ENCODE measurements around the gene SMG6. TPM values are rescaled to one million over a fixed set of nuclear protein-coding genes. Genes with fewer than 3 reads are reported as not detected.
"Not testable (repeated sequence)": the region's sequence is repeated elsewhere in the genome, so short reads cannot be mapped to it uniquely, and the experiment has no call there.

SMG6 gene
- total RNA-seq, 1 donor = 49.3 TPM

DNA sequence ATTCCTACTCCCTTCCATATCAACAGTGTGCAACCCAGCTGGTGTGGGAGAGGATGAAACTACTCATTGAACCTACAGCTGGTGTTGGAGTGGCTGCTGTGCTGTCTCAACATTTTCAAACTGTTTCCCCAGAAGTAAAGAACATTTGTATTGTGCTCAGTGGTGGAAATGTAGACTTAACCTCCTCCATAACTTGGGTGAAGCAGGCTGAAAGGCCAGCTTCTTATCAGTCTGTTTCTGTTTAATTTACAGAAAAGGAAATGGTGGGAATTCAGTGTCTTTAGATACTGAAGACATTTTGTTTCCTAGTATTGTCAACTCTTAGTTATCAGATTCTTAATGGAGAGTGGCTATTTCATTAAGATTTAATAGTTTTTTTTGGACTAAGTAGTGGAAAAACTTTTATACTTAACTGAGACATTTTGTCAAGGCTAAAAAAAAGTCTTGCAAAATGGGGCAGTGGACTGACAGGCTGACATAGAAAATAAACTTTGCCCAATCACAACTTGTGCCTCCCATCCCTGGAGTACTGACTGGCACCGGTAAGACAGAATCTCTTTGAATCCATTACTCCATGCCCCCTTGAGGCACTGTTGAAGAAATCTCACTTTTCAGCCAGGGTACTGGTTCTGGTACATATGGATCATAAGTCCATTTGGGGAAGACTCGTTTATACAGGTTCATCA is 20.2 kb upstream of the SMG6 start:
- TF ChIP-seq, protein P1, sequence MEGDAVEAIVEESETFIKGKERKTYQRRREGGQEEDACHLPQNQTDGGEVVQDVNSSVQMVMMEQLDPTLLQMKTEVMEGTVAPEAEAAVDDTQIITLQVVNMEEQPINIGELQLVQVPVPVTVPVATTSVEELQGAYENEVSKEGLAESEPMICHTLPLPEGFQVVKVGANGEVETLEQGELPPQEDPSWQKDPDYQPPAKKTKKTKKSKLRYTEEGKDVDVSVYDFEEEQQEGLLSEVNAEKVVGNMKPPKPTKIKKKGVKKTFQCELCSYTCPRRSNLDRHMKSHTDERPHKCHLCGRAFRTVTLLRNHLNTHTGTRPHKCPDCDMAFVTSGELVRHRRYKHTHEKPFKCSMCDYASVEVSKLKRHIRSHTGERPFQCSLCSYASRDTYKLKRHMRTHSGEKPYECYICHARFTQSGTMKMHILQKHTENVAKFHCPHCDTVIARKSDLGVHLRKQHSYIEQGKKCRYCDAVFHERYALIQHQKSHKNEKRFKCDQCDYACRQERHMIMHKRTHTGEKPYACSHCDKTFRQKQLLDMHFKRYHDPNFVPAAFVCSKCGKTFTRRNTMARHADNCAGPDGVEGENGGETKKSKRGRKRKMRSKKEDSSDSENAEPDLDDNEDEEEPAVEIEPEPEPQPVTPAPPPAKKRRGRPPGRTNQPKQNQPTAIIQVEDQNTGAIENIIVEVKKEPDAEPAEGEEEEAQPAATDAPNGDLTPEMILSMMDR (IDR thresholded peaks at IDR 0.05; ENCODE audit: insufficient read depth, low read length) = no peak
- H3K4me3 ChIP-seq (ENCODE audit: low read depth, low read length) = no peak overlapping the region
- DNase-seq (ENCODE audit: low read depth) = no peak

GRCh38 chr17:2321399-2321798 is 17.8 kb upstream of the SMG6 start:
- TF ChIP-seq, protein P1 (IDR thresholded peaks at IDR 0.05; ENCODE audit: insufficient read depth, low read length) = no peak
- no peak overlapping the region for H3K4me3 ChIP-seq (ENCODE audit: low read depth, low read length)
- DNase-seq (ENCODE audit: low read depth) = no peak

- TF ChIP-seq, protein P1 (IDR thresholded peaks at IDR 0.05; ENCODE audit: insufficient read depth, low read length) = no peak
- DNase-seq (ENCODE audit: low read depth) = no peak
- H3K4me3 ChIP-seq (ENCODE audit: low read depth, low read length) = no peak overlapping the region
Observed at GRCh38 chr17:2319051-2319450, 15.5 kb upstream of the SMG6 start.

GRCh38 chr17:2317796-2318195 is 14.2 kb upstream of the SMG6 start:
- no peak overlapping the region for H3K4me3 ChIP-seq (ENCODE audit: low read depth, low read length)
- TF ChIP-seq, protein P1 (IDR thresholded peaks at IDR 0.05; ENCODE audit: insufficient read depth, low read length) = no peak
- DNase-seq (ENCODE audit: low read depth) = no peak

DNA sequence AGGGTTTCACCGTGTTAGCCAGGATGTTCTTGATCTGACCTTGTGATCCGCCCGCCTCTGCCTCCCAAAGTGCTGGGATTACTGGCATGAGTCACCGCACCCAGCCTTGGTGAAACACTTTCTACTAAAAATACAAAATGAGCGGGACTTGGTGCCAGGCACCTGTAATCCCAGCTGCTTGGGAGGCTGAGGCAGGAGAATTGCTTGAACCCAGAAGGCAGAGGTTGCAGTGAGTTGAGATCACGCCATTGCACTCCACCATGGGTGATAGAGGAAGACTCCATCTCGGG is 13.3 kb upstream of the SMG6 start:
- not testable (repeated sequence) for H3K4me3 ChIP-seq (ENCODE audit: low read depth, low read length); DNase-seq (ENCODE audit: low read depth)

- DNase-seq (ENCODE audit: low read depth) = peak; percentile 77
- TF ChIP-seq, protein P1 (IDR thresholded peaks at IDR 0.05; ENCODE audit: insufficient read depth, low read length) = no peak
Observed at GRCh38 chr17:2312736-2313135, 9.2 kb upstream of the SMG6 start.

DNA sequence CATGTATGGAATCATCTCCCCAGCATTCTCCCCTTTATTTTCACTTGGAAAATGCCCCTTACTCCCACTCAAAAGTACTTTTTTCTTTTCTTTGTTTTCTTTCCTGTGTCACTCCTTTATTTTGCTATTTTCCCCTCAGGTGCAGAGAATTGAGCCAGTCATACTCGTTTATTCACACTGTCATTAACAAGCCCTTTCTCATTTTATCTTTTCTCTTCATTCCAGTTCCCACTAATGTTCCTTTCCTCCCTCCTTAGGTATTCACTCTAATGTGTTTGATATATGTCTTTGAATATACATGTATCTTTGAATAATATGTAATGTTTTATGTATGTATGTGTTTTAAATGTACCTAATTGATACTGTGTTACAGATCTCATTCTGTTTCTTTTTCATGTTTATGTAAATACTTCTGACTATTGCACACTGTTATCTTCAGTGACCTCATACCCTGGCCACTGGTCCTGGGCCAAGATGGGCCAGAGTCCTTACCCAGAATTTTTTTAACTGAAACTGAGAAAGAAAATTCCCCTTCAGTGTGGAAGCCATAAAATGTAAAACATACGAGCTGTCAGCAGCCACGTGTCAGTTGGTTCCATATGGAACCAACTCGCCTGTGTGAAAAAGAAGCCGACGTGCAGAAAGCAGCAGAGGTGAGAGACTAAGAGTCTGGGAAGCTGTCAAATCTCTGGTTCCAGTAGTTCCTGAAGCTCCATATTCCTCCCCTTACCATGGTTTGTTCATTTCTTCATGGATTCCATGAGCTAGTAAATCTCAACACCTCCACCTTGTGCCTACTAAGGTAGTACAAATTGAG is 6.0 kb upstream of the SMG6 start:
- TF ChIP-seq, protein P1 (IDR thresholded peaks at IDR 0.05; ENCODE audit: insufficient read depth, low read length) = no peak
- H3K4me3 ChIP-seq (ENCODE audit: low read depth, low read length) = no peak overlapping the region
- DNase-seq (ENCODE audit: low read depth) = peak; percentile 71

More at GRCh38 chr17:2312736-2313135, 9.2 kb upstream of the SMG6 start:
- no peak overlapping the region for H3K4me3 ChIP-seq (ENCODE audit: low read depth, low read length)
